DND-41 (cell line): ENCODE measurements around the gene MIS18BP1.

ENCODE experiments used
- ATAC-seq: fragments of 200-7000 bp; cut with Tn5 transposase; 3 replicates; pipeline ENCODE4 v1.9.1; 2021; ENCODE audit warnings: low read depth; ENCODE audit not compliant: insufficient read depth
- DNase-seq: peaks from one replicate; pipeline ENCODE4 v3.0.0-alpha.2; 2020
- H2AFZ ChIP-seq: 2 replicates; pipeline ENCODE4 v1.6.0; 2012; ENCODE audit warnings: low read depth, low read length
- H3K27ac ChIP-seq: 2 replicates; pipeline ENCODE4 v1.5.1; 2012; ENCODE audit warnings: low read length, inconsistent platforms
- H3K27me3 ChIP-seq: fragments of 200-600 bp; sonication (generic); 2 replicates; pipeline ENCODE4 v1.6.0; 2012; ENCODE audit warnings: low read length, mild to moderate bottlenecking, inconsistent platforms; ENCODE audit not compliant: insufficient read depth, poor library complexity
- H3K36me3 ChIP-seq: 2 replicates; pipeline ENCODE4 v1.5.1; 2012; ENCODE audit warnings: low read length, inconsistent platforms; ENCODE audit not compliant: insufficient read depth
- H3K4me1 ChIP-seq: 2 replicates; pipeline ENCODE4 v1.5.1; 2012; ENCODE audit warnings: mild to moderate bottlenecking, low read length; ENCODE audit not compliant: insufficient read depth
- H3K4me2 ChIP-seq: 2 replicates; pipeline ENCODE4 v1.6.0; 2012; ENCODE audit warnings: mild to moderate bottlenecking, moderate library complexity, low read length, inconsistent platforms; ENCODE audit not compliant: insufficient read depth
- H3K4me3 ChIP-seq, 2 experiments: fragments of 200-600 bp in 1 of 2; shearing (Covaris generic) in 1 of 2; 2 replicates each; pipeline ENCODE4 v1.5.1; 2012 to 2016; ENCODE audit warnings: inconsistent platforms in 2 of 2, low read length in 2 of 2, mild to moderate bottlenecking in 2 of 2, low read depth in 1 of 2, moderate library complexity in 1 of 2
- H3K79me2 ChIP-seq: 2 replicates; pipeline ENCODE4 v1.6.0; 2012; ENCODE audit warnings: low read length, inconsistent platforms; ENCODE audit not compliant: insufficient read depth
- H3K9ac ChIP-seq: 2 replicates; pipeline ENCODE4 v1.6.0; 2012; ENCODE audit warnings: low read depth, mild to moderate bottlenecking, inconsistent platforms, low read length, moderate library complexity
- H3K9me3 ChIP-seq: 2 replicates; pipeline ENCODE4 v1.5.1; 2012; ENCODE audit warnings: low read length, moderate library complexity, mild to moderate bottlenecking, inconsistent platforms; ENCODE audit not compliant: insufficient read depth, severe bottlenecking
- H4K20me1 ChIP-seq: 2 replicates; pipeline ENCODE4 v1.6.0; 2012; ENCODE audit warnings: low read length; ENCODE audit not compliant: insufficient read depth
- EZH2 ChIP-seq: IDR thresholded peaks from 3 replicates; pipeline ENCODE4 v1.6.1; 2012; ENCODE audit warnings: borderline replicate concordance, low read depth, mild to moderate bottlenecking, moderate library complexity, low read length, inconsistent platforms; ENCODE audit not compliant: severe bottlenecking
- TF ChIP-seq, protein P1 (sequence below): IDR thresholded peaks from 2 replicates; pipeline ENCODE4 v1.5.1; 2012; ENCODE audit warnings: borderline replicate concordance, low read length, moderate library complexity, mild to moderate bottlenecking; ENCODE audit not compliant: poor library complexity, severe bottlenecking; ENCODE audit errors: extremely low read depth

Gene MIS18BP1

DNA sequence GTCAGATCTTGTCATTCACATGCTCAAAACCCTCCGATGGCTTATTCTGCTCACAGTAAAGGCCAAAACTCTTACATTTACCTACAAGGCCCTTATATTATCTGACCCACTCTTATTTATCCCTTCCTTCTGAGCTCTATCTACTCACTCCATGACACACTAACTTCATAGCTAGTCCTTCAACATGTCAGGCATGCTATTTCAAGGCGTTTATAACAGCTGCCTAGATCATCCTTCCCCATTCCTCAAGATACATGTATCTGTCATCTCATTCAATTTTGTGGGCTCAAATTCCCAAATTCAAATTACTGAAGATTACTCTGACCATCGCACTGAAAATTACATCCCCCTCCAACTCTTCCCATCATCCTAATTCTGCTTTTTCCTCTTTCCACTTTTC, 6.9 kb downstream of the MIS18BP1 start:
- TF ChIP-seq EZH2: no peak
- TF ChIP-seq, protein P1, sequence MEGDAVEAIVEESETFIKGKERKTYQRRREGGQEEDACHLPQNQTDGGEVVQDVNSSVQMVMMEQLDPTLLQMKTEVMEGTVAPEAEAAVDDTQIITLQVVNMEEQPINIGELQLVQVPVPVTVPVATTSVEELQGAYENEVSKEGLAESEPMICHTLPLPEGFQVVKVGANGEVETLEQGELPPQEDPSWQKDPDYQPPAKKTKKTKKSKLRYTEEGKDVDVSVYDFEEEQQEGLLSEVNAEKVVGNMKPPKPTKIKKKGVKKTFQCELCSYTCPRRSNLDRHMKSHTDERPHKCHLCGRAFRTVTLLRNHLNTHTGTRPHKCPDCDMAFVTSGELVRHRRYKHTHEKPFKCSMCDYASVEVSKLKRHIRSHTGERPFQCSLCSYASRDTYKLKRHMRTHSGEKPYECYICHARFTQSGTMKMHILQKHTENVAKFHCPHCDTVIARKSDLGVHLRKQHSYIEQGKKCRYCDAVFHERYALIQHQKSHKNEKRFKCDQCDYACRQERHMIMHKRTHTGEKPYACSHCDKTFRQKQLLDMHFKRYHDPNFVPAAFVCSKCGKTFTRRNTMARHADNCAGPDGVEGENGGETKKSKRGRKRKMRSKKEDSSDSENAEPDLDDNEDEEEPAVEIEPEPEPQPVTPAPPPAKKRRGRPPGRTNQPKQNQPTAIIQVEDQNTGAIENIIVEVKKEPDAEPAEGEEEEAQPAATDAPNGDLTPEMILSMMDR: no peak
- H3K36me3 ChIP-seq: peaks cover 20% of the 10 kb centered on the region; the same call in 1 of the 2 replicates
- no peaks in the 10 kb centered on the region for H3K27me3 ChIP-seq
- H3K9ac ChIP-seq: no peak overlapping the region
- peaks cover 37% of the 10 kb centered on the region for H3K4me1 ChIP-seq
- peaks cover 16% of the 10 kb centered on the region for H4K20me1 ChIP-seq
- H3K9me3 ChIP-seq: no peaks in the 10 kb centered on the region
- H3K79me2 ChIP-seq: peaks cover 100% of the 10 kb centered on the region
- H3K4me2 ChIP-seq: 0 out of 2 replicates have a peak overlapping the region, but pooled peaks have one; percentile 18
- H2AFZ ChIP-seq: no peak overlapping the region
- H3K27ac ChIP-seq: no peak overlapping the region
- no peak overlapping the region for H3K4me3 ChIP-seq
- no peak for DNase-seq
- no peak for ATAC-seq

DNA sequence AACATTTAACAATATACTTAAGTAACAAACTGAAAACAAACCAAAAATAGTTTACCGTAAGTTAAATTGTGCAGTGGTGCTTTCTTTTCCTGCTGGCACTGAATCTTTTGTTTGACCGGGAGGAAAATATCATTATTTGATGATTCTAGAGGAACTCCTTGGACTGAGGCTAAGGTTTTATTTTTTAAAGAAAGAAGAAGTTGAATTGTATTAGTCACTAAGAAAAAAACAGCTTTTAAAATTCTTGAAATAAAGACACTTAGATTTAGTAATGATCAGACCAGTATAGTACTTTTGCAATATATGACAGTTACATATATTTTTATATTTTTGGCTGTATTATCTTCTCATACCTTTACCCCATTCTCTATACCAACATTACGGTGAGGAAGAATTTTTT, 10.3 kb downstream of the MIS18BP1 start:
- Histone ChIP-seq H3K79me2 (peaks cover 70% of the 10 kb centered on the region), H3K36me3 (peaks cover 25% of the 10 kb centered on the region), H3K27ac (no peak overlapping the region), H3K9ac (no peak overlapping the region), H3K4me2 (no peak overlapping the region), H3K4me1 (peaks cover 11% of the 10 kb centered on the region; the same call in 1 of the 2 replicates), H4K20me1 (peaks cover 15% of the 10 kb centered on the region), H2AFZ (no peak overlapping the region), H3K27me3 (no peaks in the 10 kb centered on the region), H3K4me3 (no peak overlapping the region), H3K9me3 (no peaks in the 10 kb centered on the region)
- ATAC-seq (no peak), DNase-seq (no peak)
- no peak for TF ChIP-seq EZH2
- TF ChIP-seq, protein P1: no peak

DNA sequence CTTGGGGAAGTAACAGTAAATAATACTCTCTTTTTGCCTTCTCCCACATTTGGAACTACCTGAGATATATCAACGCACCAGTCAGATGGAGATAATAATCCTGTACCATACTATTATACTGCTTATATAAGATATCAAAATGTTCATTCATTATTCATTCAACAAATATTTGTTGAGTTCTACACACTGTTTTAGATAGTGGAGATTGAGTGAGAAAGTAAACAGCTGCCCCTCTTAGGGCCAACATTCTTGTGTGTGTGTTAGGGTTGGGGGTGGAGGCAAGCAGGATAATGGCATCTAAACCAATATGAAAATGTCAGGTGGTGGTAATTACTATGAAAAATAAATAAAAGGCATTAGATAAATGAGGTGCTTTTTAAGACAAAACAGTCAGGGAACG, 14.0 kb downstream of the MIS18BP1 start:
- no peak for DNase-seq
- no peak overlapping the region for H3K9ac ChIP-seq
- peaks cover 11% of the 10 kb centered on the region; the same call in 1 of the 2 replicates for H4K20me1 ChIP-seq
- ATAC-seq: no peak
- no peaks in the 10 kb centered on the region for H3K4me1 ChIP-seq
- H3K4me2 ChIP-seq: no peak overlapping the region
- TF ChIP-seq, protein P1: no peak
- TF ChIP-seq EZH2: no peak
- H3K27ac ChIP-seq: no peak overlapping the region
- no peaks in the 10 kb centered on the region for H3K9me3 ChIP-seq
- H3K79me2 ChIP-seq: peaks cover 43% of the 10 kb centered on the region
- no peaks in the 10 kb centered on the region for H3K27me3 ChIP-seq
- H3K36me3 ChIP-seq: peaks cover 52% of the 10 kb centered on the region
- H2AFZ ChIP-seq: no peak overlapping the region
- no peak overlapping the region for H3K4me3 ChIP-seq

DNA sequence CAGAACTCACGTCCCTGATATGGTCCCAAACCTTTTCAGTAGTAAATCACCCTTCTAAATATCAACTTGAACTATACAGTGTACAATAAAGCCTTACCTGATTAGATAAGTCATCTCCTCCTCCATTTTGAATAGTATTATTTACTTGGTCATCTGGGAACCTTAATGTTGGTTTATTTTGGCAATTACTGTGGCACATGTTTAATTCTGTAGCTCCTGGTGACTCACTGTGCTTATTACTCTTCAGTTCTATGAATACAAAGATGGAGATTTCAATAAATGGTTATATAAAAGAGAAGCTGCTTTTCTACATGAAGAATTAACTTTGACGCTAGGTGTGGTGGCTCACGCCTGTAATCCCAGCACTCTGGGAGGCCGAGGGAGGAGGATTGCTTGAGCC, 25.4 kb downstream of the MIS18BP1 start:
- TF ChIP-seq EZH2: no peak
- TF ChIP-seq, protein P1: no peak
- Histone ChIP-seq H3K36me3 (peaks cover 94% of the 10 kb centered on the region), H4K20me1 (no peaks in the 10 kb centered on the region; the same call in 1 of the 2 replicates), H3K4me2 (no peak overlapping the region), H3K27me3 (no peaks in the 10 kb centered on the region), H2AFZ (no peak overlapping the region), H3K79me2 (no peaks in the 10 kb centered on the region), H3K9me3 (no peaks in the 10 kb centered on the region), H3K9ac (no peak overlapping the region), H3K27ac (no peak overlapping the region), H3K4me1 (no peaks in the 10 kb centered on the region), H3K4me3 (no peak overlapping the region)
- DNase-seq (no peak), ATAC-seq (no peak)
